Activated CD4-positive, alpha-beta memory T cell treated with anti-CD3 and anti-CD28 coated beads, Interleukin-2, amount 10 ng/mL, durations not matched to agents 7 days and 5 days (primary cell): ENCODE data around the gene RGS14. TPM values are rescaled to one million over a fixed set of nuclear protein-coding genes. Genes with fewer than 3 reads are reported as not detected.

Experiments used
- CTCF ChIA-PET: fragments of 350-600 bp; sonication (Branson Sonifier 250); formaldehyde crosslinking; loops from one replicate; lab custom pipeline; 2021; ENCODE audit warnings: antibody characterized with exemption, inconsistent platforms; lab: Charles Lee
- POLR2A ChIA-PET: fragments of 350-600 bp; sonication (Branson Sonifier 250); formaldehyde crosslinking; loops from one replicate; lab custom pipeline; 2021; ENCODE audit warnings: antibody characterized with exemption; lab: Charles Lee
- DNase-seq: peaks from one replicate; pipeline ENCODE4 v3.0.0-alpha.2; 2020
- H3K27ac Mint-ChIP-seq: one replicate; pipeline ENCODE4 v1.8.0; 2021; ENCODE audit warnings: mild to moderate bottlenecking, mixed read lengths
- H3K27me3 Mint-ChIP-seq: one replicate; pipeline ENCODE4 v1.8.0; 2021; ENCODE audit warnings: mixed read lengths
- H3K36me3 Mint-ChIP-seq: one replicate; pipeline ENCODE4 v1.8.0; 2021; ENCODE audit warnings: low read depth, mixed read lengths
- H3K4me1 Mint-ChIP-seq: one replicate; pipeline ENCODE4 v1.8.0; 2021; ENCODE audit warnings: mixed read lengths
- H3K4me3 Mint-ChIP-seq: one replicate; pipeline ENCODE4 v1.8.0; 2021; ENCODE audit warnings: mild to moderate bottlenecking, mixed read lengths
- H3K9me3 Mint-ChIP-seq: one replicate; pipeline ENCODE4 v1.8.0; 2021; ENCODE audit warnings: mixed read lengths
- total RNA-seq, 2 experiments: library from RNA; stranded (reverse); gene quantifications; one replicate each; pipeline ENCODE4 v1.2.3, GENCODE V29; 2021

Gene RGS14
- total RNA-seq, 2 experiments from 2014 or later = 103 to 107 TPM

GRCh38 chr5:177389241-177390169, 31.8 kb downstream of the RGS14 start:
- DNase-seq = peak; percentile 64
- Mint-ChIP-seq H3K27me3 (peaks cover 3% of the 10 kb centered on the region), H3K9me3 (no peaks in the 10 kb centered on the region), H3K36me3 (no peaks in the 10 kb centered on the region), H3K4me3 (peak overlapping the region; percentile 37), H3K27ac (peak overlapping the region; percentile 94), H3K4me1 (peaks cover 46% of the 10 kb centered on the region)
- ChIA-PET POLR2A (interaction anchor here (0.7 to 6.1 kb wide), 31 partner anchors 11 to 276 kb away, joined by 3 to 82 read pairs (median 5); partner anchors contain the start of genes GRK6, LMAN2, MXD3 and PDLIM7), CTCF (interaction anchor here (0.8 to 6.6 kb wide), 41 partner anchors 9 to 816 kb away, joined by 3 to 215 read pairs (median 9); partner anchors contain the start of genes DDX41, F12, GRK6 and LMAN2)

DNA sequence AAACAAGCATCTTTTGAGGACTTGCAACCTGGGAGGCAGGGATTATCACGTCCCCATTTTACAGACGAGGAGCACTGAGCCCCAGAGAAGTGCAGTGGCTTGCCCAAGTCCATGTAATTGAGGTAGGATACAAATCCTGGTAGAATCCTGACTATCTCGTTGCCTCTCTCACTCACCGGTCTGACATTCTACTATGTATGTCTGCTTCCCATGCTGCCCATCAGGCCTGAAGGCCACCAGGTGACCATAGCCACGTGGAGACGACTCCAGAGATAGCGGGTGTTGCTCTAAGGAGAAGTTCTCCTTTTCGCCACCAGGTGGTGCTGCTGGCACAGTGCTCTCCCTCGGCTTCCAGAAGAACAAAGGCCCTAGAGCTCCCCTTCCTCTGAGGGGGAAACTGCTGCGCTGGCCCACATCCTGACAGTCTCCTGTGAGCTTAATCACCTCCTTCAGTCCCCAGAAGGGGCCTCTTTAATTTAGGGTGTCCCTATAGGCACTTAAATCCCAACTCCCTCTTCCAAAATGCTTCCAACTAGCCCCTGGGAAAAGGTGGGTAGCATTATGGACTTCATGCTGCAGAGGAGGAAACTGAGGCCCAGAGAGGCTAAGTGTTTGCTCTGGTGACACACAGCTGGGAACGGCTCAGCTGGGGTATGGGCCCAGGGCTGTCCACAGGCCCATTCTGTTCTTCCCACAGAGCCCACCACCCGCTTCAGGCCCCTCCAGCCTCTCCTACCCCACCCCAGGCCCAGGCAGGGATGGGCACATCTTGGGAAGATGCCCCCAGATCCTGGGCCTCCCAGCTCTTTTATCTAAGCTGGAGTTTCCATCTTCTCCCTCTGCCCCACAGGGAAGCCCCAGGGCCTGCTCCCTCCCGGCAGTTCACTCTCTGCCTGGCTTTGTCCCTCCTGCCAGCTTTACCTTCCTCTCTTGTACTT, 32.9 kb downstream of the RGS14 start:
- Mint-ChIP-seq H3K36me3 (no peaks in the 10 kb centered on the region), H3K4me1 (peaks cover 41% of the 10 kb centered on the region), H3K4me3 (peak overlapping the region; percentile 52), H3K9me3 (no peaks in the 10 kb centered on the region), H3K27ac (peak overlapping the region; percentile 94), H3K27me3 (no peaks in the 10 kb centered on the region)
- peak; percentile 89 for DNase-seq
- CTCF ChIA-PET = interaction anchor here (0.6 to 6.6 kb wide), 37 partner anchors 12 to 278 kb away, joined by 3 to 215 read pairs (median 9); partner anchors contain the start of genes GRK6, LMAN2, PDLIM7 and PFN3
- POLR2A ChIA-PET = interaction anchor here (0.6 to 6.1 kb wide), 27 partner anchors 13 to 277 kb away, joined by 3 to 82 read pairs (median 6); partner anchors contain the start of genes GRK6, LMAN2, MXD3 and PDLIM7

GRCh38 chr5:177392765-177393164, 35.0 kb downstream of the RGS14 start:
- no peaks in the 10 kb centered on the region for H3K27me3 Mint-ChIP-seq

GRCh38 chr5:177393206-177393765, 35.6 kb downstream of the RGS14 start:
- no peak for DNase-seq
- Mint-ChIP-seq H3K4me3 (no peak overlapping the region), H3K36me3 (no peaks in the 10 kb centered on the region), H3K9me3 (no peaks in the 10 kb centered on the region), H3K4me1 (peaks cover 32% of the 10 kb centered on the region), H3K27me3 (no peaks in the 10 kb centered on the region), H3K27ac (no peak overlapping the region)
- ChIA-PET CTCF (interaction anchor here (0.9 to 6.6 kb wide), 5 partner anchors 10 to 62 kb away, joined by 3 to 215 read pairs (median 3); partner anchors contain the start of gene PFN3), POLR2A (interaction anchor here (1.2 to 6.1 kb wide), 5 partner anchors 9 to 60 kb away, joined by 5 to 82 read pairs (median 7); partner anchors contain the start of gene PRR7)

More at GRCh38 chr5:177392765-177393164, 35.0 kb downstream of the RGS14 start:
- ChIA-PET CTCF (interaction anchor here (0.9 to 6.6 kb wide), 5 partner anchors 11 to 63 kb away, joined by 3 to 215 read pairs (median 3); partner anchors contain the start of gene PFN3), POLR2A (interaction anchor here (1.2 to 6.1 kb wide), 5 partner anchors 9 to 61 kb away, joined by 5 to 82 read pairs (median 7); partner anchors contain the start of gene PRR7)
- DNase-seq = no peak
- Mint-ChIP-seq H3K4me3 (no peak overlapping the region), H3K27ac (no peak overlapping the region), H3K4me1 (peaks cover 36% of the 10 kb centered on the region), H3K9me3 (no peaks in the 10 kb centered on the region), H3K36me3 (no peaks in the 10 kb centered on the region)

- ChIA-PET CTCF (interaction anchor here (6.6 kb wide), 1 partner anchor 10 kb away, joined by 215 read pairs; the partner anchor contains the start of gene PFN3), POLR2A (interaction anchor here (1.8 to 6.1 kb wide), 2 partner anchors 37 to 59 kb away, joined by 5 to 68 read pairs; no protein-coding TSS in a partner anchor)
- H3K36me3 Mint-ChIP-seq = no peaks in the 10 kb centered on the region
- H3K4me3 Mint-ChIP-seq = no peak overlapping the region
- peaks cover 2% of the 10 kb centered on the region for H3K27me3 Mint-ChIP-seq
- no peaks in the 10 kb centered on the region for H3K9me3 Mint-ChIP-seq
- H3K4me1 Mint-ChIP-seq = peaks cover 25% of the 10 kb centered on the region
- H3K27ac Mint-ChIP-seq = no peak overlapping the region
- DNase-seq = no peak
Measured at GRCh38 chr5:177393990-177394389, 36.3 kb downstream of the RGS14 start.

GRCh38 chr5:177396078-177396477, 38.4 kb downstream of the RGS14 start:
- H3K27me3 Mint-ChIP-seq = peaks cover 4% of the 10 kb centered on the region
- POLR2A ChIA-PET = no interaction called here
- no peak overlapping the region for H3K4me3 Mint-ChIP-seq
- H3K27ac Mint-ChIP-seq = no peak overlapping the region
- H3K36me3 Mint-ChIP-seq = no peaks in the 10 kb centered on the region
- CTCF ChIA-PET = no interaction called here
- DNase-seq = no peak
- H3K4me1 Mint-ChIP-seq = peaks cover 4% of the 10 kb centered on the region
- H3K9me3 Mint-ChIP-seq = no peaks in the 10 kb centered on the region

GRCh38 chr5:177396807-177397206, 39.1 kb downstream of the RGS14 start:
- Mint-ChIP-seq H3K27me3 (peaks cover 10% of the 10 kb centered on the region), H3K36me3 (no peaks in the 10 kb centered on the region), H3K27ac (no peak overlapping the region), H3K9me3 (no peaks in the 10 kb centered on the region), H3K4me3 (no peak overlapping the region), H3K4me1 (no peaks in the 10 kb centered on the region)
- no peak for DNase-seq
- ChIA-PET CTCF (no interaction called here), POLR2A (interaction anchor here (0.7 kb wide), 1 partner anchor 69 kb away, joined by 3 read pairs; no protein-coding TSS in a partner anchor)

DNA sequence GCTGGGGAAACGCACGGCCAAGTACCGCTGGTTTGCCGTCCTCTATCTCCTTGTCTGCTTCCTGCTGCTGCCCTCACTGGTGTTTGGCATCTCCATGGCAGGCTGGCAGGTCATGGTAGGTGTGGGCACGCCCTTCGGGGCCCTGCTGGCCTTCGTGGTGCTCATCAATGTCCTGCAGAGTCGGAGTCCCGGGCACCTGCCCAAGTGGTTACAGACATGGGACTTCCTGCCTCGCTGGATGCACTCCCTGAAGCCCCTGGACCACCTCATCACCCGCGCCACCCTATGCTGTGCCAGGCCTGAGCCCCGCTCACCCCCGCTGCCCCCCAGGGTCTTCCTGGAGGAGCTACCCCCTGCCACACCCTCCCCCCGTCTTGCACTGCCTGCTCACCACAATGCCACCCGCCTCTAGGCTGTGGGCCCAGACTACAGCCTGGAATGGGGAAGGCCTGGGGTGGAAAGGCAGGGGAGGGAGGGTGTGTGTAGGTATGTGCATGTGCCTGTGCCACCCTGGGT, 40.2 kb downstream of the RGS14 start:
- peaks cover 11% of the 10 kb centered on the region for H3K4me1 Mint-ChIP-seq
- H3K9me3 Mint-ChIP-seq = no peaks in the 10 kb centered on the region
- CTCF ChIA-PET = interaction anchor here (0.7 kb wide), 1 partner anchor 9 kb away, joined by 3 read pairs; no protein-coding TSS in a partner anchor
- POLR2A ChIA-PET = no interaction called here
- H3K27ac Mint-ChIP-seq = no peak overlapping the region
- DNase-seq = no peak
- no peaks in the 10 kb centered on the region for H3K36me3 Mint-ChIP-seq
- H3K27me3 Mint-ChIP-seq = peaks cover 21% of the 10 kb centered on the region
- H3K4me3 Mint-ChIP-seq = no peak overlapping the region

GRCh38 chr5:177399997-177400868, 42.5 kb downstream of the RGS14 start, which contains the start of gene PFN3:
Gene PFN3 (minus strand): TSS chr5:177400661. CDS start chr5:177400576, 85 bp downstream.
- CTCF ChIA-PET = interaction anchor here (7.3 to 11.1 kb wide), 3 partner anchors 9 to 49 kb away, joined by 215 to 467 read pairs (median 235); partner anchors contain the start of genes GRK6 and PRR7
- H3K4me1 Mint-ChIP-seq = peaks cover 28% of the 10 kb centered on the region
- no peak within 1 kb of the TSS for H3K4me3 Mint-ChIP-seq
- H3K27ac Mint-ChIP-seq = no peak within 1 kb of the TSS
- POLR2A ChIA-PET = interaction anchor here (17.5 kb wide), 1 partner anchor 43 kb away, joined by 371 read pairs; the partner anchor contains the start of gene PRR7
- H3K9me3 Mint-ChIP-seq = no peaks in the 10 kb centered on the region
- no peaks in the 10 kb centered on the region for H3K36me3 Mint-ChIP-seq
- no peak for DNase-seq
- peaks cover 28% of the 10 kb centered on the region for H3K27me3 Mint-ChIP-seq

DNA sequence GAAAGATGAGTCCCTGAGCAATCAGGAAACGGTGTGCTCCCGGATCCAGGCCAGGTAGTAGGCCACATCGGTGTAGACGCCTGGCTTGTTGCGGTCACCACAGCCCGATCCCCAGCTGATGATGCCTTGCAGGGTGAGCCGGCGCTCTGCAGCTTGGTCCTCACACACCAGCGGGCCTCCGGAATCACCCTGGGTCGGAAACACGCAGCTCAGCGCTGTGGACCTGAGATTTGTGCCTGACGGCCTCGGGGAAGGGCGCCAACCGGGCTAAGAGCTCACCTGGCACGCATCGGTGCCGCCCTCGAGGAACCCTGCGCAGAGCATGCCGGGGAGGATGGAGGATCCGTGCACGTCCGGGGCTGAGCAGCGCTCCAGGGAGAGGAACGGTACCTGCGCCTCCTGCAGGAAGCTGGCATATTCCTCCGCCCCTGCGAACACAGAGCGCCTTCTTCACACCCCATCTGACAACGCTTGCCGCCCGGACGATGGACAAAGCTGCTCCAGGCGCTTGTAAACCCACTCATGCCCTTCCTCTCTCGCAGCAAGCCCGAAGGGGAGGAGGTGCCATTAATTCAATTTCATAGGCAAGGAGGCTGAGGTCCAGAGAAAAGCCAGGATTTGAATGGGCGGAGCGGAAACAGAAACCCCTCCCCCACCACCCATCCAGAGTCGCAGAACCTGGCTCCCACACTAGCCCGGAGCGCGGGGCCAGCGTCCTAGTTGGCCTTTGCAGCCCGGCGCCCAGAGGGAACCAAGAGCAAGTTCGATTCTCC, 44.7 kb downstream of the RGS14 start:
- Mint-ChIP-seq H3K4me3 (peak overlapping the region; percentile 75), H3K36me3 (no peaks in the 10 kb centered on the region), H3K27ac (no peak overlapping the region), H3K9me3 (no peaks in the 10 kb centered on the region), H3K27me3 (peaks cover 37% of the 10 kb centered on the region), H3K4me1 (peaks cover 39% of the 10 kb centered on the region)
- POLR2A ChIA-PET = interaction anchor here (0.9 to 17.5 kb wide), 16 partner anchors 10 to 100 kb away, joined by 3 to 463 read pairs (median 10); partner anchors contain the start of genes GRK6, LMAN2, MXD3 and PDLIM7
- DNase-seq = peak; percentile 74
- CTCF ChIA-PET = interaction anchor here (0.7 to 11.1 kb wide), 22 partner anchors 11 to 300 kb away, joined by 3 to 467 read pairs (median 13); partner anchors contain the start of genes GRK6, LMAN2, MXD3 and PDLIM7
